ENCODE measurements around the gene HABP4. TPM values are rescaled to one million over a fixed set of nuclear protein-coding genes. Genes with fewer than 3 reads are reported as not detected.

The HABP4 gene
- total and polyA plus RNA-seq, 2 experiments from 2014 or later, result 41.0 to 69.6 TPM

DNA sequence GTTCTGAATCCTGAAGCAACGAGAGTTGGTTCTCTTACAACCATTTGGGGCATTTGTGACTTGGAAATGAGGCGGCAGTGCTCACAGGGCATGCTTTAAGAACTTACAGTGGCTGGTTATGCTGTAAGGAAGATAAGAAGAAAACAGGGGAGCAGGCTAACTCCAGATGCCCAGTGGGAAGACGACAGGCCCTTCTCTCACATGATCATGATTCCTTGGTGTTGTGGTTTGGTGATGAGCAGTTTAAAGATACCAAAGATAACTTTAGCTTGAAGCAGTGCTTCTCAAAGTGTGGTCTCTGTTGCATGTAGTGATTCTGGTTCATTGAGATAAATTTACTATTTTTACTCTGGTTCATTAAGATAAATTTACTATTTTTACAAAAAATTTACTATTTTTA is 2.6 kb upstream of the HABP4 start:
- Histone ChIP-seq H3K4me3 (no peak overlapping the region), H3K36me3 (no peaks in the 10 kb centered on the region), H3K27me3 (no peaks in the 10 kb centered on the region), H3K9me3 (ENCODE audit: low read depth) (no peaks in the 10 kb centered on the region), H3K27ac (no peak overlapping the region), H3K4me1 (ENCODE audit: low read depth) (peaks cover 6% of the 10 kb centered on the region)
- TF ChIP-seq, protein P1, sequence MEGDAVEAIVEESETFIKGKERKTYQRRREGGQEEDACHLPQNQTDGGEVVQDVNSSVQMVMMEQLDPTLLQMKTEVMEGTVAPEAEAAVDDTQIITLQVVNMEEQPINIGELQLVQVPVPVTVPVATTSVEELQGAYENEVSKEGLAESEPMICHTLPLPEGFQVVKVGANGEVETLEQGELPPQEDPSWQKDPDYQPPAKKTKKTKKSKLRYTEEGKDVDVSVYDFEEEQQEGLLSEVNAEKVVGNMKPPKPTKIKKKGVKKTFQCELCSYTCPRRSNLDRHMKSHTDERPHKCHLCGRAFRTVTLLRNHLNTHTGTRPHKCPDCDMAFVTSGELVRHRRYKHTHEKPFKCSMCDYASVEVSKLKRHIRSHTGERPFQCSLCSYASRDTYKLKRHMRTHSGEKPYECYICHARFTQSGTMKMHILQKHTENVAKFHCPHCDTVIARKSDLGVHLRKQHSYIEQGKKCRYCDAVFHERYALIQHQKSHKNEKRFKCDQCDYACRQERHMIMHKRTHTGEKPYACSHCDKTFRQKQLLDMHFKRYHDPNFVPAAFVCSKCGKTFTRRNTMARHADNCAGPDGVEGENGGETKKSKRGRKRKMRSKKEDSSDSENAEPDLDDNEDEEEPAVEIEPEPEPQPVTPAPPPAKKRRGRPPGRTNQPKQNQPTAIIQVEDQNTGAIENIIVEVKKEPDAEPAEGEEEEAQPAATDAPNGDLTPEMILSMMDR (IDR thresholded peaks at IDR 0.05; ENCODE audit: low read depth, low read length), result no peak
- DNase-seq (ENCODE audit: low read depth in 1 of 2, low spot score in 1 of 2), result no peak

GRCh38 chr9:96448546-96449170 is 1.3 kb upstream of the HABP4 start:
- Histone ChIP-seq H3K4me1 (ENCODE audit: low read depth) (peaks cover 9% of the 10 kb centered on the region), H3K9me3 (ENCODE audit: low read depth) (no peaks in the 10 kb centered on the region), H3K27ac (no peak overlapping the region), H3K36me3 (no peaks in the 10 kb centered on the region), H3K27me3 (no peaks in the 10 kb centered on the region), H3K4me3 (no peak overlapping the region)
- DNase-seq (ENCODE audit: low read depth in 1 of 2, low spot score in 1 of 2), result no peak
- TF ChIP-seq, protein P1 (IDR thresholded peaks at IDR 0.05; ENCODE audit: low read depth, low read length), result no peak

DNA sequence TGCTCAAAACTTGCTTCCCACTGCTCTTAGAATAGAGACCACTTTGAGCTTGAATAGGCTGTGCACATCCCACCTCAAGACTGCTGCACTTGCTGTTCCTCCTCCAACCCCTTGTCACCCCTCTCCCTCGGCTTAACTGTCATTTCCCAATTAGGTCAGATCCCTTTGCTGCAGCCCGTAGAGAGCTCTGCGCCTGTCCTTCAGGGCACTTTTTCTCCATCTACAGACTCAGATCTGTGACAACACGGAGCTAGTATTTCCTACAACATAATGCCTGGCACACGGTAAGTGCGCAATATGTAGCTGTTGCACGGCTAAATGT is 485 bp upstream of the HABP4 start:
- no peaks in the 10 kb centered on the region for H3K36me3 ChIP-seq
- no peak for DNase-seq (ENCODE audit: low read depth in 1 of 2, low spot score in 1 of 2)
- H3K4me1 ChIP-seq (ENCODE audit: low read depth), result peaks cover 9% of the 10 kb centered on the region
- peak overlapping the region; percentile 32 for H3K4me3 ChIP-seq
- no peaks in the 10 kb centered on the region for H3K27me3 ChIP-seq
- TF ChIP-seq, protein P1 (IDR thresholded peaks at IDR 0.05; ENCODE audit: low read depth, low read length), result no peak
- H3K9me3 ChIP-seq (ENCODE audit: low read depth), result no peaks in the 10 kb centered on the region
- no peak overlapping the region for H3K27ac ChIP-seq

GRCh38 chr9:96450613-96451528 is 902 bp downstream of the HABP4 start:
- H3K4me1 ChIP-seq (ENCODE audit: low read depth), result peaks cover 9% of the 10 kb centered on the region
- peak overlapping the region; percentile 97 for H3K4me3 ChIP-seq
- H3K9me3 ChIP-seq (ENCODE audit: low read depth), result no peaks in the 10 kb centered on the region
- no peaks in the 10 kb centered on the region for H3K36me3 ChIP-seq
- no peaks in the 10 kb centered on the region for H3K27me3 ChIP-seq
- peak overlapping the region; percentile 89 for H3K27ac ChIP-seq
- TF ChIP-seq, protein P1 (IDR thresholded peaks at IDR 0.05; ENCODE audit: low read depth, low read length), result no peak
- DNase-seq (ENCODE audit: low read depth in 1 of 2, low spot score in 1 of 2), result peak in 1 of 2 donors; percentile 50

DNA sequence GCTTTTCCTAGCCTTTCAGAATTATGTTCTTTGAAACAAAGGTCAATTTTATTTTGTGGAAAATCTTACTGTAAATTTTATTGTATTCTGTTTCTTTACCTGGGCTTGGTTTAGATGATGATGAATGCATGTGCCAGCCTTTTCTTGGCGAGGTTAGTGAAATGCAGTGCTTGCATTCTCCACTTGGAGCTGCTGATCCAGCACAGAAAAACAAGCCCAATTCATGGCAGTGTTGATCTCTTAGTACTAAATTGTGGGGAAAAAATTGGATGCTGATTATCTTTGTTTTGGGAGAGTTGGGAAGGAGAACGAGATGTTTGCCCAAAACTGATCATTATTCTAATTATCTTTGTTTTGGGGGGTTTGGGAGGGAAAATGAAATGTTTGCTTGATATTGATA is 3.7 kb downstream of the HABP4 start:
- no peaks in the 10 kb centered on the region for H3K9me3 ChIP-seq (ENCODE audit: low read depth)
- H3K27ac ChIP-seq, result no peak overlapping the region
- no peak overlapping the region for H3K4me3 ChIP-seq
- TF ChIP-seq, protein P1 (IDR thresholded peaks at IDR 0.05; ENCODE audit: low read depth, low read length), result peak; percentile 73
- peaks cover 9% of the 10 kb centered on the region for H3K4me1 ChIP-seq (ENCODE audit: low read depth)
- H3K36me3 ChIP-seq, result no peaks in the 10 kb centered on the region
- DNase-seq (ENCODE audit: low read depth in 1 of 2, low spot score in 1 of 2), result peak; percentile 27 to 64
- no peaks in the 10 kb centered on the region for H3K27me3 ChIP-seq
